D721Med (cell line): ENCODE results near the gene STBD1.
"Not testable (repeated sequence)": the region's sequence is repeated elsewhere in the genome, so short reads cannot be mapped to it uniquely, and the experiment has no call there.

ENCODE experiments used
- DNase-seq: peaks from one replicate; pipeline ENCODE4 v3.0.0; 2011; ENCODE audit warnings: low spot score; ENCODE audit not compliant: insufficient read length
- FAIRE-seq: peaks from 2 replicates; lab custom pipeline; 2011; peaks lifted over from hg19 to GRCh38; lab: Jason Lieb, UNC
- TF ChIP-seq, protein P1 (sequence below): IDR thresholded peaks from 2 replicates; pipeline ENCODE4 v1.5.1; 2012; ENCODE audit warnings: mild to moderate bottlenecking, control low read depth; ENCODE audit not compliant: insufficient read depth; ENCODE audit errors: missing control alignments

STBD1 gene

DNA sequence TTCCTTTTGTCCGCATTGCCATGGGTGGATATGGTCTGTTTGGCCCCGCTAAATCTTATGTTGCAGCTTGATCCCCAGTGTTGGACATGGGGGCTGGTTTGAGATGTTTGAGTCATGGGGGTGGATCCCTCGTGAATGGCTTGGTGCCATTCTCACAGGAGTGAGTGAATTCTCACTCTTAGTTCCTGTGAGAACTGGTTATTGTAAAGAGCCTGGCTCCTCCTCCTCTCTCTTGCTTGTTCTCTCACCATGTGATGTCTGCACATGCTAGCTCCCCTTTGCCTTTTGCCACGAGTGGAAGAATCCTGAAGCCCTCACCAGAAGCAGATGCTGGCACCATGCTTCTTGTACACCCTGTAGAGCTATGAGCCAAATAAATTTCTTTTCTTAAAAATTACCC, 22.6 kb upstream of the STBD1 start:
- DNase-seq (no peak), FAIRE-seq (no peak)
- TF ChIP-seq, protein P1, sequence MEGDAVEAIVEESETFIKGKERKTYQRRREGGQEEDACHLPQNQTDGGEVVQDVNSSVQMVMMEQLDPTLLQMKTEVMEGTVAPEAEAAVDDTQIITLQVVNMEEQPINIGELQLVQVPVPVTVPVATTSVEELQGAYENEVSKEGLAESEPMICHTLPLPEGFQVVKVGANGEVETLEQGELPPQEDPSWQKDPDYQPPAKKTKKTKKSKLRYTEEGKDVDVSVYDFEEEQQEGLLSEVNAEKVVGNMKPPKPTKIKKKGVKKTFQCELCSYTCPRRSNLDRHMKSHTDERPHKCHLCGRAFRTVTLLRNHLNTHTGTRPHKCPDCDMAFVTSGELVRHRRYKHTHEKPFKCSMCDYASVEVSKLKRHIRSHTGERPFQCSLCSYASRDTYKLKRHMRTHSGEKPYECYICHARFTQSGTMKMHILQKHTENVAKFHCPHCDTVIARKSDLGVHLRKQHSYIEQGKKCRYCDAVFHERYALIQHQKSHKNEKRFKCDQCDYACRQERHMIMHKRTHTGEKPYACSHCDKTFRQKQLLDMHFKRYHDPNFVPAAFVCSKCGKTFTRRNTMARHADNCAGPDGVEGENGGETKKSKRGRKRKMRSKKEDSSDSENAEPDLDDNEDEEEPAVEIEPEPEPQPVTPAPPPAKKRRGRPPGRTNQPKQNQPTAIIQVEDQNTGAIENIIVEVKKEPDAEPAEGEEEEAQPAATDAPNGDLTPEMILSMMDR = no peak

DNA sequence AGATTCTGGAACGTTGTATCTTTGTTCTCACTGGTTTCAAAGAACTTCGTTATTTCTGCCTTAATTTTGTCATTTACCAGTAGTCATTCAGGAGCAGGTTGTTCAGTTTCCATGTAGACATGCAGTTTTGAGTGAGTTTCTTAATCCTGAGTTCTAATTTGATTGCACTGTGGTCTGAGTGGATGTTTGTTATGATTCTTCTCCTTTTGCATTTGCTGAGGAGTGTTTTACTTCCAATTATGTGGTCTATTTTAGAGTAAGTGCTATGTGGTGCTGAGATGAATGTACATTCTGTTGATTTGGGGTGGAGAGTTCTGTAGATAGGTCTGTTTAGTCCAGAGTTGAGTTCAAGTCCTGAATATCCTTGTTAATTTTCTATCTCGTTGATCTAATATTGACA, 18.7 kb upstream of the STBD1 start:
- not testable (repeated sequence) for DNase-seq, FAIRE-seq

DNA sequence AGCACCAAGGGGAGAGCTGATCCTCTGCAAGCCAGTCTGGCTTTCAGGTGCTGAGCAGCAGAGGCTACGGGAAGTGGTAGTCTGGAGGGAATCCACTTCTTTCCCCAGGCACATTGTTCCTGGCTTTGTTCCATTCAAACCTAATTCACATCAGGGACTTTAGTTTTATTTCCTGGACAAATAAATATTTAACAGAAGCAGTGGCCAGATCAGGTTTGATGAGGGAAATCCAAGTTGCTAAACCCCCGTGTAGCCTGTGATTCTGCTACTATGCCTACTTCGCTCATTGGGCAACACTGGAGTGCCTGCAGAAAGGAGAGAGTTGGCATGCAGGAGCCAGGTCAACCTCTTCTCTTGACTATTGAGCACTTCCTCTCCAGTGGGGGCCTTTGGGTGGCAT, 13.8 kb upstream of the STBD1 start:
- no peak for DNase-seq
- FAIRE-seq = no peak
- TF ChIP-seq, protein P1 = no peak

DNA sequence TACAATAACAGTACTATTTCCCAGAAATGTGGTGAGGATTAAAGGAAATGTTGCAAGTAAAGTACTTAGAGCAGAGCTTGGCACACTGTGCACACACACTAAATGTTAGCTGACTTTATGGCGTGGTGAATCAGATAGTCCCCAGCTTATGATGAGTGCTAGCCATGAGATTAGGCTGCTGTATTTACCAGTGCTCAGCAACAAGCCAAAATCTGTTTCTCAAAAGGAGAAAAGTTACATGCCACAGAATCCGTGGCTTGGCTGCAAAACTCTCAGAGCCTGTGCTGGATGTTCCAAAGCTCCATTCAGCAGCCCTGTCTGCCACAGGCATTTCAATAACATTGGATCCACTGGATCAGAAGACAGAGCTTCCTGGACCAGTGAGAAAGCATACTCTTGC, 12.8 kb upstream of the STBD1 start:
- TF ChIP-seq, protein P1 = no peak
- no peak for FAIRE-seq
- DNase-seq = no peak

DNA sequence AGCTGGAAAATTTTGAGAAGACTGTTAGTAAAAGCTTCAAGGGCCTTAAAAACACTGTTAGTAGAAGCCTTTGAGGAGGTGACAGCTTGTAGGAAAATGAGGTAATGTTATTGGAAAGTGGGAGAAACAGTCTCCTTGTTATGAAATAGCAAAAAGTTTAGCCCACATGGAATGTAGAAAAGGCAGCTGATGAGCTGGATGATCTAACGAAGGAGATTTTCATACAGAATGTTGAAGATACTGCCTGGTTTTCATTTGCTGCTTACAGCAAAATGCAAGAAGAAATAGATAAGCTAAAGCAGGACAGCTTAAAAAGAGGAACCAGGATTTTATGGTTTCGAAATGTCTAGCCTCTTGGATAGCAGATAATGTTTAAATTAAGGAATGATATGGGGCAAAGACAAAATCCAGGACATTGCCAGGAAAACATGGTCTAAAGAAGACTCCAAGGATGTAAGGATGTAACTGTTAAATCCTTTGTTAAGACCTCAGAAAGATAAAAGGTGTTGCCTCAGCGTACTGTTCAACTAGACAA, 10.2 kb upstream of the STBD1 start:
- no peak for FAIRE-seq
- no peak for DNase-seq
- TF ChIP-seq, protein P1 = no peak

DNA sequence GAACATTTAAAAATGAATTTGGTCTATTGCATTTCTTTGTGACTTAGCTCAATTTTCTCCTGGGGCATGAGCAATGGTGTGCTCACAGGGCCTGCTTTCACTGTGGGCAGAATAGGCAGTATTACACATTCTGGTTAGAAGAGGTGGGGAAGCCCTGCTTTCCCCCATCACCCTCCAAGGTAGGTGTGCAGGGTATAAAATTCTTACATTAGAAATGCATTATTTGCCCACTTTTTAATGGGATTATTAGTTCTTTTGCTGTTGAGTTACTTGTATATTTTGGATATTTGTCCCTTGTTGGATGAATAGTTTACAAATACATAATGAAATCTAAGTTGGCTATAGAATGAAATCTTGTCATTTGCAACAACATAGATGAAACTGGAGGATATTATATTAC, 8.3 kb upstream of the STBD1 start:
- TF ChIP-seq, protein P1 = no peak
- FAIRE-seq (no peak), DNase-seq (no peak)

DNA sequence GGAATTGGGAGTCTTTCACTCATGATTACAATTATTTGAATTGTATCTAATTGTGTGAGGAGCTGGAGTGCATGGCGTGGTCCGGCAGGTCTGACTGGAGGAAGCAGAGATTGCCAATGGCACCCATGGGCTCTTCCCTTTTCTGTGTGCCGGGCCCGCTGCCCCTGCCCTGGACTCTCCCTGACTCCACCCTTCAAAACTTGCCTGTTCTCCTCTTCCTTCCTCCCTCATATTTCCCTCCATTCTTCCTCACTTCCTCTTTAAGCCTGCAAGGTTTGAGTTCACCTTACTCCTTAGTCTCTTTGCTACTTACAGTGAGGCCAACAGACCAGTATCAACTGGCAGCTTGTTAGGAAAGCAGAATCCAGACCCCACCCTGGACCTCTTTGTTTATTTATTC, 6.5 kb upstream of the STBD1 start:
- DNase-seq (no peak), FAIRE-seq (no peak)
- TF ChIP-seq, protein P1 = no peak

DNA sequence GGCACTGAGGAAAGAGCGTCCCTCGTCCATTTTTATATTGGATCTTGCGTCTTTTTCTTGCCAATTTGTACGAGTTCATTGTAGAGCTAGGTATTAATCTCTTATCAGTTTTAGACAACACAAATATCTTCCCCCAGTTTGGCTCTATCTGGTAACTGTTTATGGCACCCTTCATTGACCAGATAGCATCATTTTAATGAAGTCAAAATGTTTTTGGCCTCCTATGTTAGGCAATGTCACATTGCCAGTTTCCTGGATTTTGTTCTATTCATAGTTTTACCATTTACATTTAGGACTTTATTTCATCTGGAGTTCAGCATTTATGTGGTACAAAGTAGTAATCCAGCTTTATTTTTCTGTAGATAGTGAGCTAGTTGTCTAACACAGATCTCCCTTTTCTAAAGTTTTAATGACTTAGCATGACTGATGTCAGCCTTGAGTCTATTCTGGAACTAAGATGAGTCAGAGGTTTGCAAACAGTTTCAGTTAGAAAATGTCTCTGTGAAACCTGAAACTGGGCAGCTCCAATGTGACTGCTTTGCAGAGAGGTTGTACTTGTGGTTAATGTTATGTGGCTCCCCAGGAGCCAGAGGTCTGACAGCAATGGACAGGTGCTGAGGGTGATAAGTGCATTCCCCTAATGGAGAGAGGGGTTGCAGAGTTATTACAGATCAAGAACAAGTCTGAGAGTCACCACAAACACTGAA, 5.3 kb upstream of the STBD1 start:
- no peak for FAIRE-seq
- no peak for DNase-seq
- TF ChIP-seq, protein P1 = no peak
